GM12878 (cell line): Measurements from ENCODE around the gene BCL11A. TPM values are rescaled to one million over a fixed set of nuclear protein-coding genes. Genes with fewer than 3 reads are reported as not detected.

Experiments used
- ATAC-seq: fragments of 200-7000 bp; cut with Tn5 transposase; 3 replicates; pipeline ENCODE4 v1.9.1; 2020; ENCODE audit warnings: mild to moderate bottlenecking, moderate library complexity
- BruUV-seq: library from RNA; stranded (reverse); fragments of 400-500 nt; replicated peaks from 2 replicates; lab custom pipeline; 2021; lab: Mats Ljungman, UMichigan
- CTCF ChIA-PET: fragments of 300-600 bp; sonication (Branson Sonifier 250); formaldehyde crosslinking; extraction: SDS; loops from one replicate; lab custom pipeline; 2021; ENCODE audit warnings: inconsistent platforms; lab: Yijun Ruan, JAX
- POLR2A ChIA-PET: fragments of 350-600 bp; formaldehyde crosslinking; extraction: SDS; loops from one replicate; lab custom pipeline; 2021; ENCODE audit warnings: inconsistent platforms; lab: Charles Lee
- RAD21 ChIA-PET: fragments of 300-600 bp; sonication (Branson Sonifier 250); formaldehyde crosslinking; loops from one replicate; lab custom pipeline; 2023; ENCODE audit warnings: antibody characterized with exemption; ENCODE audit not compliant: unreplicated experiment; lab: Charles Lee
- SMC1A ChIA-PET: fragments of 300-600 bp; sonication (Branson Sonifier 250); formaldehyde crosslinking; loops from one replicate; lab custom pipeline; 2023; ENCODE audit not compliant: unreplicated experiment, uncharacterized antibody; lab: Charles Lee
- DNase-seq: peaks from one replicate; pipeline ENCODE4 v3.0.0-alpha.2; 2011; ENCODE audit warnings: low read depth, low spot score
- FAIRE-seq: peaks from 3 replicates; lab custom pipeline; 2011; peaks lifted over from hg19 to GRCh38; lab: Jason Lieb, UNC
- H2AFZ ChIP-seq: 2 replicates; pipeline ENCODE4 v1.6.0; 2011; ENCODE audit warnings: low read depth, low read length, control low read depth; ENCODE audit not compliant: control insufficient read depth
- H3K27ac ChIP-seq: 2 replicates; pipeline ENCODE4 v1.5.1; 2011; ENCODE audit warnings: control low read depth; ENCODE audit not compliant: control insufficient read depth, insufficient read depth
- H3K27me3 ChIP-seq, 2 experiments: replicated peaks in 1 of 2; 2 replicates each; pipeline versions ENCODE4 v1.6.0 to v1.6.1; 2011; ENCODE audit warnings: low read length in 1 of 2; ENCODE audit not compliant: control insufficient read depth in 2 of 2, insufficient read depth in 2 of 2
- H3K36me3 ChIP-seq, 2 experiments: 2 replicates each; pipeline ENCODE4 v1.5.1; 2011; ENCODE audit warnings: low read length in 1 of 2; ENCODE audit not compliant: control insufficient read depth in 2 of 2, insufficient read depth in 2 of 2
- H3K4me1 ChIP-seq: 2 replicates; pipeline ENCODE4 v1.6.1; 2011; ENCODE audit warnings: mild to moderate bottlenecking, low read length, moderate library complexity, mixed read lengths; ENCODE audit not compliant: control insufficient read depth, insufficient read depth
- H3K4me2 ChIP-seq: 2 replicates; pipeline ENCODE4 v1.6.0; 2011; ENCODE audit warnings: control low read depth; ENCODE audit not compliant: control insufficient read depth, insufficient read depth
- H3K4me3 ChIP-seq: fragments of 200-600 bp; sonication (generic); 2 replicates; pipeline ENCODE4 v1.5.1; 2016
- H3K79me2 ChIP-seq: 2 replicates; pipeline ENCODE4 v1.6.0; 2011; ENCODE audit warnings: low read length; ENCODE audit not compliant: control insufficient read depth, insufficient read depth
- H3K9ac ChIP-seq: 2 replicates; pipeline ENCODE4 v1.8.0; 2011; ENCODE audit warnings: low read length, control low read depth, mixed read lengths; ENCODE audit not compliant: control insufficient read depth, insufficient read depth
- H3K9me3 ChIP-seq: replicated peaks from 3 replicates; pipeline ENCODE4 v1.5.1; 2011; ENCODE audit warnings: mild to moderate bottlenecking, low read length; ENCODE audit not compliant: control insufficient read depth, insufficient read depth
- H4K20me1 ChIP-seq: 2 replicates; pipeline ENCODE4 v1.6.0; 2011; ENCODE audit not compliant: control insufficient read depth, insufficient read depth
- CREB1 ChIP-seq: IDR thresholded peaks from 2 replicates; pipeline ENCODE4 v1.6.1; 2012; ENCODE audit warnings: low read depth, mild to moderate bottlenecking, inconsistent platforms
- CREM ChIP-seq: IDR thresholded peaks from 2 replicates; pipeline ENCODE4 v1.6.1; 2014; ENCODE audit warnings: antibody characterized with exemption, low read depth
- FOXM1 ChIP-seq: IDR thresholded peaks from 2 replicates; pipeline ENCODE4 v1.6.1; 2012; ENCODE audit warnings: low read depth, mild to moderate bottlenecking, inconsistent platforms, low read length, moderate library complexity
- JUNB ChIP-seq: IDR thresholded peaks from 2 replicates; pipeline ENCODE4 v1.6.1; 2016; ENCODE audit warnings: antibody characterized with exemption, mild to moderate bottlenecking
- USF2 ChIP-seq: IDR thresholded peaks from 2 replicates; pipeline ENCODE4 v1.6.1; 2011; ENCODE audit warnings: low read depth, low read length, improper control_type of control experiment, borderline replicate concordance
- YY1 ChIP-seq: IDR thresholded peaks from 2 replicates; pipeline ENCODE4 v1.6.1; 2011; ENCODE audit warnings: low read depth, mild to moderate bottlenecking, low read length
- WGBS: methylation state at CpG from one replicate; pipeline ENCODE4 v1.1.6; 2016; ENCODE audit warnings: low lambda C conversion rate; ENCODE audit not compliant: insufficient replicate concordance, insufficient coverage; ENCODE audit errors: missing lambda C conversion rate; 5-methylcytosine and 5-hydroxymethylcytosine counted together
- in situ Hi-C: fragments of 300-500 bp; cut with MboI; formaldehyde crosslinking; loops from 9 replicates; pipeline ENCODE4 v1.14.3; 2018; ENCODE audit warnings: mixed read lengths
- intact Hi-C: fragments of 100-400 bp; cut with micrococcal nuclease; formaldehyde crosslinking; loops from one replicate; pipeline ENCODE4 v1.14.2; 2022; ENCODE audit not compliant: unreplicated experiment
- polyA plus RNA-seq, 11 experiments: library from polyadenylated mRNA; depleted of rRNA in 4 of 11; unstranded in 6 of 11; stranded (reverse) in 5 of 11; fragments of >200 nt; fragmentation: Nextera tagmentation in 4 of 11; fragmentation: Illumina TruSeq in 1 of 11; extraction: Ambion mirVana in 4 of 11; extraction: Trizol in 1 of 11; gene quantifications; 1 replicate in 1 of 11; 2 replicates in 10 of 11; pipeline versions ENCODE4 v1.2.1 to v1.2.3, GENCODE V29; 2011 to 2016; ENCODE audit warnings: inconsistent platforms in 2 of 11, missing spikeins in 2 of 11, low read depth in 1 of 11
- total RNA-seq, 4 experiments: library from RNA; depleted of rRNA in 3 of 4; stranded (reverse); fragments of >200 nt in 3 of 4; fragmentation: Illumina TruSeq in 1 of 4; extraction: Trizol in 1 of 4; gene quantifications; 2 replicates each; pipeline versions ENCODE4 v1.2.1 to v1.2.3, GENCODE V29; 2013 to 2021

The BCL11A gene
- total and polyA plus RNA-seq, 10 of the 15 experiments (the other 5 are each of a cell fraction or from before 2014, with no cell fraction given): 7.5 to 26.6 (median 11.1) TPM; not detected in 1

GRCh38 chr2:60529136-60529784 is 24.2 kb downstream of the BCL11A start:
- Histone ChIP-seq H3K27me3 (no peaks in the 10 kb centered on the region), H3K4me2 (no peak overlapping the region), H4K20me1 (no peaks in the 10 kb centered on the region)
- RAD21 ChIA-PET: interaction anchor here (1.2 kb wide), 1 partner anchor 14 kb away, joined by 3 read pairs; no protein-coding TSS in a partner anchor
- DNase-seq: no peak
- BruUV-seq: no TSS peak
- 98% methylated on average over 7 of the region's 8 CpGs for WGBS
- no peak for TF ChIP-seq YY1
- no peak for TF ChIP-seq CREB1
- TF ChIP-seq CREM: no peak
- TF ChIP-seq FOXM1: no peak
- TF ChIP-seq USF2: no peak
- 0 out of 2 replicates have a peak, but pooled peaks have one; percentile 31 for TF ChIP-seq JUNB
- TF ChIP-seq, all 136 proteins: peak for 1
- ChIA-PET POLR2A (no interaction called here), SMC1A (interaction anchor here (0.5 to 1.3 kb wide), 2 partner anchors 12 to 987 kb away, joined by 3 to 4 read pairs; no protein-coding TSS in a partner anchor), CTCF (interaction anchor here (1.4 kb wide), 1 partner anchor 13 kb away, joined by 6 read pairs; no protein-coding TSS in a partner anchor)
- H3K36me3 ChIP-seq: peaks cover 0 to 4% of the 10 kb centered on the region in 2 experiments; a peak in 1 of 4 replicates
- in situ Hi-C loops: no loop called here
- no peak overlapping the region for H3K4me3 ChIP-seq
- 0 out of 2 replicates have a peak overlapping the region, but pooled peaks have one; percentile 15 for H3K27ac ChIP-seq
- H3K9ac ChIP-seq: no peak overlapping the region
- peaks cover 80% of the 10 kb centered on the region for H3K79me2 ChIP-seq
- peaks cover 26% of the 10 kb centered on the region for H3K4me1 ChIP-seq
- no peaks in the 10 kb centered on the region for H3K9me3 ChIP-seq
- no peak overlapping the region for H2AFZ ChIP-seq
- FAIRE-seq: no peak
- no peak for ATAC-seq
- intact Hi-C loops: no loop called here
